Ascending aorta (tissue), 2 donors: ENCODE results near the gene LACRT. TPM values are rescaled to one million over a fixed set of nuclear protein-coding genes. Genes with fewer than 3 reads are reported as not detected.

Experiments
- DNase-seq, 2 donors: peaks; one replicate each; pipeline ENCODE4 v3.0.0-alpha.2; 2019; ENCODE audit warnings: low spot score in 2 of 2
- H3K27ac ChIP-seq, 2 donors: fragments of 200-600 bp; sonication (generic); one replicate each; pipeline ENCODE4 v1.5.1; 2016 to 2017; ENCODE audit warnings: mild to moderate bottlenecking in 1 of 2
- H3K27me3 ChIP-seq: fragments of 200-600 bp; sonication (generic); one replicate; pipeline ENCODE4 v1.5.1; 2017
- H3K36me3 ChIP-seq, 2 donors: fragments of 200-600 bp; sonication (generic); one replicate each; pipeline ENCODE4 v1.5.1; 2016
- H3K4me1 ChIP-seq, 2 donors: fragments of 200-600 bp; sonication (generic); one replicate each; pipeline ENCODE4 v1.5.1; 2016 to 2017; ENCODE audit warnings: mild to moderate bottlenecking in 1 of 2
- H3K4me3 ChIP-seq, 2 donors: fragments of 200-600 bp; sonication (generic); one replicate each; pipeline ENCODE4 v1.5.1; 2016 to 2017; ENCODE audit warnings: mild to moderate bottlenecking in 1 of 2
- H3K9me3 ChIP-seq, 2 donors: fragments of 200-600 bp; sonication (generic); one replicate each; pipeline ENCODE4 v1.5.1; 2016
- CTCF ChIP-seq, 3 experiments: fragments of 200-600 bp in 2 of 3; fragments of 450-650 bp in 1 of 3; sonication (generic) in 2 of 3; IDR thresholded peaks; one replicate each; pipeline ENCODE4 v1.5.1; 2016 to 2019; ENCODE audit warnings: antibody characterized with exemption in 3 of 3, mild to moderate bottlenecking in 1 of 3, moderate library complexity in 1 of 3
- intact Hi-C: fragments of 100-400 bp; cut with DNase I; formaldehyde crosslinking; loops from one replicate; pipeline ENCODE4 v1.15.1; 2023
- total RNA-seq: library from RNA; depleted of rRNA; stranded (reverse); fragments of >200 nt; gene quantifications from one replicate; pipeline ENCODE4 v1.1.0, GENCODE V29; 2016

LACRT gene, protein sequence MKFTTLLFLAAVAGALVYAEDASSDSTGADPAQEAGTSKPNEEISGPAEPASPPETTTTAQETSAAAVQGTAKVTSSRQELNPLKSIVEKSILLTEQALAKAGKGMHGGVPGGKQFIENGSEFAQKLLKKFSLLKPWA
- total RNA-seq: not detected

DNA sequence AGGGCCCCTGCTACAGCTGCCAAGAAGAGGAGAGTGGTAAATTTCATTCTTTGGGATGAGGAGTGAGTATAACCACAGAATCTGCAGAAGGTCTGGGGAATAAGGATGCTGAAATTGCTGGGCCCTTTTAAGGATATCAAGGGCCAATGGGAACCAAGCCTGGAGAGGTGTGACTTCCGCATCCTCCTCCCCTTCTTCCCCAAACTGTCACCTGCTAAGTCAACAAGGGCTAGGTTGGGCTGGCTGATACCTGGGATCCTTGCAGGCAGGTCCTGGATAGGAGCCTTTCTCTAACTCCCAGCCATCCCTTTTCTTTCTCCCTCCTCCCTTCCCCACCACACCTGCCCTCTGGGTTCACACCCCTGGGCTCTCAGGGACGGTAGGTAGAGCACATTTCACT, at the start of gene LACRT:
TSS of gene LACRT (minus strand) at position 101 of the 400 bp plus-strand sequence. CDS start at position 47, 54 bp downstream.
- H3K4me1 ChIP-seq: no peaks in the 10 kb centered on the region
- no peak within 1 kb of the TSS for H3K4me3 ChIP-seq
- H3K9me3 ChIP-seq: no peaks in the 10 kb centered on the region
- DNase-seq: no peak
- TF ChIP-seq CTCF (IDR thresholded peaks at IDR 0.05): no peak
- intact Hi-C loops: no loop called here
- no peaks in the 10 kb centered on the region for H3K27me3 ChIP-seq
- no peak within 1 kb of the TSS for H3K27ac ChIP-seq
- H3K36me3 ChIP-seq: no peaks in the 10 kb centered on the region

GRCh38 chr12:54683398-54683797, 48.7 kb upstream of the LACRT start:
- no peaks in the 10 kb centered on the region for H3K9me3 ChIP-seq
- no peak for TF ChIP-seq CTCF (IDR thresholded peaks at IDR 0.05)
- H3K36me3 ChIP-seq: no peaks in the 10 kb centered on the region
- no peak for DNase-seq
- no peaks in the 10 kb centered on the region for H3K27me3 ChIP-seq
- no peak overlapping the region for H3K4me3 ChIP-seq
- H3K27ac ChIP-seq: no peak overlapping the region
- no peaks in the 10 kb centered on the region for H3K4me1 ChIP-seq
- intact Hi-C loops: no loop called here

DNA sequence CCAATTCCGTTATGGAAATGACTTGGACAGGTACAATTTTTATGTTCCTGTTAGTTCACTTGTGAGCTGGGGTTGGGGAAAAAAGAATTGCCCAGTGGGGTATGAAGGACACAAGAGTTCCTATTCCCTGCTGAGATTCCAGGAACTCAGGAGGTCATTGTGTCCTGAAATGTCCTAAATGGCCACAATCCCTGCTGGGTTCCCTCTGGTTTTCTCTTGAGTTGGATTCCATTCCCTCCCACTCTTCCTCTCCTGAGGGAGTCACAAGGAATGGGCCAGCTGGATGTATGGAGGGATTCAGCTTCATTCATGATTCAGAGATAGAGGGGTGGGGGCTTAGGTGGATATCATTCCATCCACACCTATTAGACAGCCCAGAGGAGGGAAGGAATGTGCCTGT, 48.0 kb upstream of the LACRT start:
- no peaks in the 10 kb centered on the region for H3K36me3 ChIP-seq
- DNase-seq: no peak
- no peaks in the 10 kb centered on the region for H3K4me1 ChIP-seq
- no peak for TF ChIP-seq CTCF (IDR thresholded peaks at IDR 0.05)
- no peak overlapping the region for H3K27ac ChIP-seq
- intact Hi-C loops: no loop called here
- H3K4me3 ChIP-seq: no peak overlapping the region
- no peaks in the 10 kb centered on the region for H3K9me3 ChIP-seq
- no peaks in the 10 kb centered on the region for H3K27me3 ChIP-seq

GRCh38 chr12:54680374-54680773, 45.7 kb upstream of the LACRT start:
- Histone ChIP-seq H3K27ac (no peak overlapping the region), H3K27me3 (no peaks in the 10 kb centered on the region), H3K9me3 (no peaks in the 10 kb centered on the region), H3K36me3 (no peaks in the 10 kb centered on the region), H3K4me1 (no peaks in the 10 kb centered on the region), H3K4me3 (no peak overlapping the region)
- DNase-seq: no peak
- peak in 1 of 3 experiments; percentile 21 for TF ChIP-seq CTCF (IDR thresholded peaks at IDR 0.05)
- intact Hi-C loops: no loop called here

GRCh38 chr12:54678131-54678530, 43.4 kb upstream of the LACRT start:
- DNase-seq: no peak
- H3K27me3 ChIP-seq: no peaks in the 10 kb centered on the region
- intact Hi-C loops: no loop called here
- H3K9me3 ChIP-seq: no peaks in the 10 kb centered on the region
- H3K4me3 ChIP-seq: no peak overlapping the region
- H3K36me3 ChIP-seq: no peaks in the 10 kb centered on the region
- H3K27ac ChIP-seq: no peak overlapping the region
- no peaks in the 10 kb centered on the region for H3K4me1 ChIP-seq
- no peak for TF ChIP-seq CTCF (IDR thresholded peaks at IDR 0.05)

GRCh38 chr12:54667945-54668344, 33.2 kb upstream of the LACRT start:
- intact Hi-C loops: no loop called here

More at GRCh38 chr12:54667945-54668344, 33.2 kb upstream of the LACRT start:
- TF ChIP-seq CTCF (IDR thresholded peaks at IDR 0.05): no peak
- no peak for DNase-seq
- H3K4me3 ChIP-seq: no peak overlapping the region
- H3K27ac ChIP-seq: no peak overlapping the region
- H3K36me3 ChIP-seq: no peaks in the 10 kb centered on the region
- H3K4me1 ChIP-seq: no peaks in the 10 kb centered on the region
- no peaks in the 10 kb centered on the region for H3K27me3 ChIP-seq
- H3K9me3 ChIP-seq: no peaks in the 10 kb centered on the region
